HEK293 (cell line): ENCODE results near the gene ALOXE3.

Experiments used
- CTCF ChIA-PET: fragments of 350-600 bp; formaldehyde crosslinking; extraction: SDS; loops from one replicate; lab custom pipeline; 2021; ENCODE audit warnings: antibody characterized with exemption; lab: Yijun Ruan, JAX
- POLR2A ChIA-PET: fragments of 300-600 bp; formaldehyde crosslinking; extraction: SDS; loops from one replicate; lab custom pipeline; 2020; ENCODE audit warnings: antibody characterized with exemption, inconsistent platforms; lab: Yijun Ruan, JAX
- H3K27ac ChIP-seq: fragments of 200-500 bp; sonication (Bioruptor generic); 2 replicates; pipeline ENCODE4 v1.5.1; 2014; ENCODE audit warnings: low read depth, low read length, control low read depth, inconsistent platforms; ENCODE audit errors: extremely low read depth
- H3K36me3 ChIP-seq, 2 experiments: fragments of 200-500 bp in 1 of 2; sonication (Bioruptor generic) in 1 of 2; 1 replicate in 1 of 2; 2 replicates in 1 of 2; pipeline ENCODE4 v1.5.1; 2014 to 2017; ENCODE audit warnings: inconsistent platforms in 2 of 2, low read length in 2 of 2; ENCODE audit not compliant: control insufficient read depth in 2 of 2, insufficient read depth in 1 of 2
- H3K4me1 ChIP-seq: fragments of 200-500 bp; sonication (Bioruptor generic); 2 replicates; pipeline ENCODE4 v1.5.1; 2014; ENCODE audit warnings: mild to moderate bottlenecking, low read length, inconsistent platforms; ENCODE audit not compliant: control insufficient read depth, insufficient read depth
- H3K4me3 ChIP-seq: 2 replicates; pipeline ENCODE4 v1.5.1; 2011; ENCODE audit warnings: low read depth, mild to moderate bottlenecking, control low read depth, low read length, moderate library complexity
- H3K9me3 ChIP-seq: fragments of 200-500 bp; sonication (Bioruptor generic); 2 replicates; pipeline ENCODE4 v1.5.1; 2014; ENCODE audit warnings: low read depth, low read length, inconsistent platforms; ENCODE audit not compliant: control insufficient read depth, insufficient read depth
- EGR2 ChIP-seq: fragments of 450-650 bp; formaldehyde crosslinking; IDR thresholded peaks from 2 replicates; pipeline ENCODE4 v1.5.1; 2016; ENCODE audit warnings: low read depth, missing biosample characterization, missing genetic modification characterization
- GFI1B ChIP-seq: fragments of 450-650 bp; formaldehyde crosslinking; IDR thresholded peaks from 2 replicates; pipeline ENCODE4 v1.5.1; 2016; ENCODE audit warnings: missing biosample characterization, missing genetic modification characterization
- PRDM10 ChIP-seq: fragments of 450-650 bp; formaldehyde crosslinking; IDR thresholded peaks from 2 replicates; pipeline ENCODE4 v1.5.1; 2016; ENCODE audit warnings: missing biosample characterization, missing genetic modification characterization
- YY1 ChIP-seq: fragments of 450-650 bp; formaldehyde crosslinking; IDR thresholded peaks from 2 replicates; pipeline ENCODE4 v1.5.1; 2018; ENCODE audit warnings: missing biosample characterization, missing genetic modification characterization
- ZBTB44 ChIP-seq: fragments of 450-650 bp; IDR thresholded peaks from 2 replicates; pipeline ENCODE4 v1.5.1; 2018; ENCODE audit warnings: missing biosample characterization, mild to moderate bottlenecking, missing genetic modification characterization
- ZFP37 ChIP-seq: fragments of 450-650 bp; formaldehyde crosslinking; IDR thresholded peaks from 2 replicates; pipeline ENCODE4 v1.5.1; 2016; ENCODE audit warnings: missing biosample characterization, missing genetic modification characterization
- ZNF148 ChIP-seq: fragments of 450-650 bp; formaldehyde crosslinking; IDR thresholded peaks from 2 replicates; pipeline ENCODE4 v1.5.0; 2017; ENCODE audit warnings: missing biosample characterization, missing genetic modification characterization, borderline replicate concordance
- ZNF221 ChIP-seq: fragments of 450-650 bp; formaldehyde crosslinking; IDR thresholded peaks from 2 replicates; pipeline ENCODE4 v1.5.1; 2017; ENCODE audit warnings: missing biosample characterization, missing genetic modification characterization, borderline replicate concordance
- ZNF266 ChIP-seq: fragments of 450-650 bp; formaldehyde crosslinking; IDR thresholded peaks from 2 replicates; pipeline ENCODE4 v1.5.1; 2016; ENCODE audit warnings: missing biosample characterization, missing genetic modification characterization, low read depth
- ZNF335 ChIP-seq: fragments of 450-650 bp; formaldehyde crosslinking; conservative IDR thresholded peaks from 2 replicates; pipeline ENCODE4 v1.5.1; 2016; ENCODE audit warnings: missing biosample characterization, missing genetic modification characterization
- ZNF426 ChIP-seq: fragments of 450-650 bp; formaldehyde crosslinking; IDR thresholded peaks from 2 replicates; pipeline ENCODE4 v1.5.1; 2017; ENCODE audit warnings: missing biosample characterization, missing genetic modification characterization, mild to moderate bottlenecking, inconsistent platforms, moderate library complexity
- ZNF433 ChIP-seq: fragments of 450-650 bp; formaldehyde crosslinking; IDR thresholded peaks from 2 replicates; pipeline ENCODE4 v1.5.1; 2016; ENCODE audit warnings: missing biosample characterization, missing genetic modification characterization, low read depth
- ZNF473 ChIP-seq: fragments of 450-650 bp; formaldehyde crosslinking; IDR thresholded peaks from 2 replicates; pipeline ENCODE4 v1.5.1; 2017; ENCODE audit warnings: missing biosample characterization, missing genetic modification characterization
- ZNF501 ChIP-seq: fragments of 450-650 bp; formaldehyde crosslinking; IDR thresholded peaks from 2 replicates; pipeline ENCODE4 v1.5.1; 2016; ENCODE audit warnings: missing biosample characterization, missing genetic modification characterization
- ZNF580 ChIP-seq: fragments of 450-650 bp; formaldehyde crosslinking; IDR thresholded peaks from 2 replicates; pipeline ENCODE4 v1.5.1; 2016; ENCODE audit warnings: missing biosample characterization, missing genetic modification characterization
- ZNF624 ChIP-seq: fragments of 450-650 bp; formaldehyde crosslinking; IDR thresholded peaks from 2 replicates; pipeline ENCODE4 v1.5.1; 2017; ENCODE audit warnings: missing biosample characterization, missing genetic modification characterization
- ZNF639 ChIP-seq: fragments of 450-650 bp; formaldehyde crosslinking; IDR thresholded peaks from 2 replicates; pipeline ENCODE4 v1.5.1; 2016; ENCODE audit warnings: missing biosample characterization, missing genetic modification characterization
- ZNF645 ChIP-seq: fragments of 450-650 bp; formaldehyde crosslinking; IDR thresholded peaks from 2 replicates; pipeline ENCODE4; 2016; ENCODE audit warnings: missing biosample characterization, missing genetic modification characterization
- ZNF777 ChIP-seq: fragments of 450-650 bp; formaldehyde crosslinking; IDR thresholded peaks from 2 replicates; pipeline ENCODE4 v1.5.1; 2017; ENCODE audit warnings: missing biosample characterization, missing genetic modification characterization, borderline replicate concordance

The ALOXE3 gene

GRCh38 chr17:8119581-8120519 is 1.5 kb upstream of the ALOXE3 start (continued):
- 0 out of 2 replicates have a peak, but pooled peaks have one; percentile 21 for TF ChIP-seq ZNF580 (tag by site-specific recombination)
- no peak; the same call in 1 of the 2 replicates for TF ChIP-seq ZNF148 (tag by site-specific recombination)
- peak; percentile 19; the same call in 1 of the 2 replicates for TF ChIP-seq GFI1B (tag by site-specific recombination)
- no peak for TF ChIP-seq ZNF624 (tag by site-specific recombination)
- TF ChIP-seq YY1 (tag by site-specific recombination), result peak; percentile 5; the same call in 1 of the 2 replicates
- TF ChIP-seq EGR2 (tag by site-specific recombination), result no peak

- H3K27ac ChIP-seq, result peak overlapping the region; percentile 72
- no peaks in the 10 kb centered on the region for H3K9me3 ChIP-seq
- ChIA-PET CTCF (interaction anchor here (0.5 to 3.5 kb wide), 51 partner anchors 10 to 663 kb away, joined by 3 to 81 read pairs (median 5); partner anchors contain the start of genes ALOX12B, AURKB, CTC1 and TP53), POLR2A (interaction anchor here (0.6 to 3.5 kb wide), 19 partner anchors 8 to 467 kb away, joined by 3 to 32 read pairs (median 7); partner anchors contain the start of genes AURKB, BORCS6, CTC1 and PFAS)
- peak overlapping the region; percentile 48 for H3K4me3 ChIP-seq
- H3K4me1 ChIP-seq, result peaks cover 2% of the 10 kb centered on the region
- no peaks in the 10 kb centered on the region for H3K36me3 ChIP-seq
- TF ChIP-seq ZNF639 (tag by site-specific recombination) (peak; percentile 68), ZNF433 (no peak), PRDM10 (tag by site-specific recombination) (peak; percentile 96), ZNF426 (tag by site-specific recombination) (no peak), ZFP37 (no peak), ZNF501 (tag by site-specific recombination) (peak; percentile 50), ZNF777 (no peak), ZBTB44 (peak; percentile 76), ZNF473 (tag by site-specific recombination) (no peak), ZNF221 (tag by site-specific recombination) (no peak), ZNF335 (tag by site-specific recombination) (no peak; the same call in 1 of the 2 replicates), ZNF266 (tag by site-specific recombination) (no peak), ZNF645 (tag by site-specific recombination) (no peak)
These were observed 661 bp upstream of the ALOXE3 start for GRCh38 chr17:8118769-8119580.
